HepG2 (cell line): Measurements from ENCODE around the gene IVD. TPM values are rescaled to one million over a fixed set of nuclear protein-coding genes. Genes with fewer than 3 reads are reported as not detected.

ENCODE experiments used
- AGO1 ChIP-seq: fragments of 200-400 bp; formaldehyde crosslinking; IDR thresholded peaks from 2 replicates; pipeline ENCODE4 v1.6.1; 2017; ENCODE audit warnings: mild to moderate bottlenecking, low read depth, low read length, moderate library complexity; ENCODE audit not compliant: poor library complexity, severe bottlenecking
- ATAD3A ChIP-seq: sonication (generic); formaldehyde crosslinking; IDR thresholded peaks from 2 replicates; pipeline ENCODE4 v1.4.0; 2020; ENCODE audit warnings: missing genetic modification reagents
- HMG20B ChIP-seq: conservative IDR thresholded peaks from 2 replicates; pipeline ENCODE4 v1.6.1; 2016; ENCODE audit warnings: missing genetic modification reagents, missing compliant biosample characterization
- HOXA9 ChIP-seq: sonication (generic); formaldehyde crosslinking; IDR thresholded peaks from 2 replicates; pipeline ENCODE4 v1.8.1; 2022; ENCODE audit warnings: missing genetic modification reagents, mild to moderate bottlenecking, moderate library complexity, borderline replicate concordance
- SP2 ChIP-seq: sonication (generic); formaldehyde crosslinking; IDR thresholded peaks from 2 replicates; pipeline ENCODE4 v1.5.1; 2020; ENCODE audit warnings: mild to moderate bottlenecking, missing genetic modification reagents
- TAF15 ChIP-seq: fragments of 200-400 bp; formaldehyde crosslinking; IDR thresholded peaks from one replicate; pipeline ENCODE4 v1.6.1; 2018; ENCODE audit warnings: mild to moderate bottlenecking, low read depth, low read length; ENCODE audit not compliant: poor library complexity, severe bottlenecking
- TERF1 ChIP-seq: sonication (generic); formaldehyde crosslinking; IDR thresholded peaks from 2 replicates; pipeline ENCODE4 v1.8.0; 2022; ENCODE audit warnings: mild to moderate bottlenecking, missing genetic modification reagents, moderate library complexity
- WIZ ChIP-seq: sonication (generic); formaldehyde crosslinking; IDR thresholded peaks from 2 replicates; pipeline ENCODE4 v1.5.1; 2020; ENCODE audit warnings: mild to moderate bottlenecking, missing genetic modification reagents
- ZNF275 ChIP-seq: sonication (generic); formaldehyde crosslinking; IDR thresholded peaks from 2 replicates; pipeline ENCODE4 v1.8.0; 2022; ENCODE audit warnings: missing genetic modification reagents, mild to moderate bottlenecking, inconsistent platforms, borderline replicate concordance
- ZNF30 ChIP-seq: sonication (generic); formaldehyde crosslinking; IDR thresholded peaks from 2 replicates; pipeline ENCODE4 v1.5.0; 2020; ENCODE audit warnings: mild to moderate bottlenecking, missing genetic modification reagents
- ZNF333 ChIP-seq: sonication (generic); formaldehyde crosslinking; IDR thresholded peaks from 2 replicates; pipeline ENCODE4 v1.4.0; 2020; ENCODE audit warnings: mild to moderate bottlenecking, missing genetic modification reagents, borderline replicate concordance
- ZNF407 ChIP-seq: sonication (generic); formaldehyde crosslinking; IDR thresholded peaks from one replicate; pipeline ENCODE4 v1.5.1; 2020; ENCODE audit warnings: mild to moderate bottlenecking, missing genetic modification reagents; ENCODE audit errors: not compliant biosample characterization
- ZNF44 ChIP-seq: sonication (generic); formaldehyde crosslinking; IDR thresholded peaks from 2 replicates; pipeline ENCODE4 v1.5.1; 2020; ENCODE audit warnings: mild to moderate bottlenecking, missing genetic modification reagents
- ZNF891 ChIP-seq: sonication (generic); formaldehyde crosslinking; IDR thresholded peaks from 2 replicates; pipeline ENCODE4 v1.5.0; 2020; ENCODE audit warnings: mild to moderate bottlenecking, missing genetic modification reagents
- polyA plus RNA-seq, 8 experiments: library from polyadenylated mRNA; depleted of rRNA in 3 of 8; stranded (reverse) in 7 of 8; unstranded in 1 of 8; fragments of >200 nt; fragmentation: Illumina TruSeq in 4 of 8; extraction: Trizol in 4 of 8; gene quantifications; 2 replicates each; pipeline versions ENCODE4 v1.2.1 to v1.2.3, GENCODE V29; 2011 to 2016; ENCODE audit warnings: low read depth in 4 of 8, missing spikeins in 1 of 8, mixed read lengths in 1 of 8; ENCODE audit not compliant: insufficient read depth in 1 of 8
- total RNA-seq, 5 experiments: library from RNA; depleted of rRNA; stranded (reverse); fragments of >200 nt; fragmentation: Illumina TruSeq; extraction: Trizol; gene quantifications; 2 replicates each; pipeline ENCODE4 v1.2.3, GENCODE V29; 2016; ENCODE audit warnings: low read depth in 1 of 5
- TF ChIP-seq, protein P1 (sequence below): sonication (generic); formaldehyde crosslinking; IDR thresholded peaks from 2 replicates; pipeline ENCODE4 v1.4.0; 2020; ENCODE audit warnings: missing genetic modification reagents

Gene IVD
- total and polyA plus RNA-seq, 2 of the 13 experiments (the other 11 are each of a cell fraction or from before 2014, with no cell fraction given): 48.0 to 53.9 TPM

DNA sequence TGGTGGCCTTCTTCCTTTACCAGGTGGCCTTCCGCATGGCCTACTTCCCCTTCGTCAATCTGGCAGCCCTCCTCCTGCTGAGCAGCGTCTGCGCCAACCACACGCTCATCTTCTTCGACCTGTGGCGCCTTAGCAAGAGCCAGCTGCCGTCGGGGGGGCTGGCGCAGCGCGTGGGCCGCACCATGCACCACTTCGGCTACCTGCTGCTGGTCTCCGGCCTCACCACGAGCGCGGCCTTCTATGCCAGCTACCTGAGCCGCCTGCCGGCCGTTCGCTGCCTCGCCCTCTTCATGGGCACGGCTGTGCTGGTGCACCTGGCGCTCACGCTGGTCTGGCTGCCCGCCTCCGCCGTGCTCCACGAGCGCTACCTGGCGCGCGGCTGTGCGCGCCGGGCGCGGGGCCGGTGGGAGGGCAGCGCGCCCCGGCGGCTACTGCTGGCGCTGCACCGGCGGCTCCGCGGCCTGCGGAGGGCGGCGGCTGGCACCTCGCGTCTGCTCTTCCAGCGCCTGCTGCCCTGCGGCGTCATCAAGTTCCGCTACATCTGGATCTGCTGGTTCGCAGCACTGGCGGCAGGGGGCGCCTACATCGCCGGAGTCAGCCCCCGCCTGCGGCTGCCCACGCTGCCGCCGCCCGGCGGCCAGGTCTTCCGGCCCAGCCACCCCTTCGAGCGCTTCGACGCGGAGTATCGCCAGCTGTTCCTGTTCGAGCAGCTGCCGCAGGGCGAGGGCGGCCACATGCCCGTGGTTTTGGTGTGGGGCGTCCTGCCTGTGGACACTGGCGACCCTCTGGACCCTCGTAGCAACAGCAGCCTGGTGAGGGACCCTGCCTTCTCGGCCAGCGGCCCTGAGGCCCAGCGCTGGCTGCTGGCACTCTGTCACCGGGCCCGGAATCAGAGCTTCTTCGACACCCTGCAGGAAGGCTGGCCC lies 37.6 kb upstream of the IVD start (continued):
- peak; percentile 89 for TF ChIP-seq ZNF407 (CRISPR knock-in tag)
- TF ChIP-seq AGO1: no peak
- TF ChIP-seq, protein P1, sequence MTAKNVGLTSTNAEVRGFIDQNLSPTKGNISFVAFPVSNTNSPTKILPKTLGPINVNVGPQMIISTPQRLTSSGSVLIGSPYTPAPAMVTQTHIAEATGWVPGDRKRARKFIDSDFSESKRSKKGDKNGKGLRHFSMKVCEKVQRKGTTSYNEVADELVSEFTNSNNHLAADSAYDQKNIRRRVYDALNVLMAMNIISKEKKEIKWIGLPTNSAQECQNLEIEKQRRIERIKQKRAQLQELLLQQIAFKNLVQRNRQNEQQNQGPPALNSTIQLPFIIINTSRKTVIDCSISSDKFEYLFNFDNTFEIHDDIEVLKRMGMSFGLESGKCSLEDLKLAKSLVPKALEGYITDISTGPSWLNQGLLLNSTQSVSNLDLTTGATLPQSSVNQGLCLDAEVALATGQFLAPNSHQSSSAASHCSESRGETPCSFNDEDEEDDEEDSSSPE (CRISPR knock-in tag): peak; percentile 94
- 0 out of 2 replicates have a peak, but pooled peaks have one; percentile 38 for TF ChIP-seq HMG20B (CRISPR knock-in tag)
- peak; percentile 94 for TF ChIP-seq ZNF30 (CRISPR knock-in tag)
- TF ChIP-seq TERF1 (CRISPR knock-in tag): no peak
- peak; percentile 66; the same call in 1 of the 2 replicates for TF ChIP-seq WIZ (CRISPR knock-in tag)
- TF ChIP-seq ATAD3A (CRISPR knock-in tag): peak; percentile 33; the same call in 1 of the 2 replicates
- TF ChIP-seq HOXA9: peak; percentile 97
- TF ChIP-seq TAF15: no peak
- 0 out of 2 replicates have a peak, but pooled peaks have one; percentile 78 for TF ChIP-seq ZNF44 (CRISPR knock-in tag)
- peak; percentile 97; the same call in 1 of the 2 replicates for TF ChIP-seq ZNF275 (CRISPR knock-in tag)
- peak; percentile 81; the same call in 1 of the 2 replicates for TF ChIP-seq ZNF333 (CRISPR knock-in tag)
- peak; percentile 73; the same call in 1 of the 2 replicates for TF ChIP-seq ZNF891 (CRISPR knock-in tag)
- no peak for TF ChIP-seq SP2 (CRISPR knock-in tag)
